NCI-H128 (cell line): ENCODE data around the gene PCNT.

Experiments
- DNase-seq: peaks from one replicate; lab custom pipeline; 2025; ENCODE audit not compliant: unreplicated experiment; lab: John Stamatoyannopoulos, UW

Gene PCNT

DNA sequence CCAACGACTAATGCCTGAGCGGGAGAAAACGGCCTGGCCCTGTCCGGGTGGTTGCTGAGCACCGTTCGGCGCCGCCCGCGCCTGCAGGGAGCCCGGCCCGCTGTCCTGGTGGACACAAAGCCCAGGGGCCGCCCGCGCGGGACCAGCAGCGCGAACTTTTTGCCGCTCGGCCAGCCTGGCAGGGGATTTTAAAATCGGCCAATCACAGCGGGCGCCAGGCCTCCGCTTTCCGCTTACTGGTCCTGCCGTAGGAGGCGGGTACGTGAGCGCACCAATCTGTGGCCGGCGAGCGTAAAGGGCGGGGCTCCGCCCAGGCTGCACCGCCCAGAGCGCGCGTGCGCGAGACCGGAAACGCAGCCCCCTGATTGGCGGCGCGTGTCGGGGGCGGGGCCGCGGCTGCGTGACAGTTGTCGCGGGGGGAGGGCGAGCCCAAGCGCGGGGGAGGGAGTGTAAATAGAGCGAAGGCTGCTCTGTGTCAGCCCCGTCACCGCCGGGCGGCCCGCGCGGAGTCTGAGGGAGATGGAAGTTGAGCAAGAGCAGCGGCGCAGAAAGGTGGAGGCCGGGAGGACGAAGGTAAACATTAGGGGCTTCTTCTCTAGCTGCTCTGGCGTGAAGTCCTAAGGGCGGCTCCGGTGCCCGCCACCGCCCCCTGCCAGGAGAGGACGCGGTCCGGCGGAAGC, at the start of gene PCNT, which contains the start of gene C21orf58:
PCNT (plus strand) TSS at position 447 of the 680 bp plus-strand sequence; CDS start at position 520, 73 bp downstream.
C21orf58 (minus strand) TSS at position 161 of the 680 bp plus-strand sequence. CDS start 1,132 bp downstream, outside the sequence.
- peak; percentile 96 for DNase-seq

DNA sequence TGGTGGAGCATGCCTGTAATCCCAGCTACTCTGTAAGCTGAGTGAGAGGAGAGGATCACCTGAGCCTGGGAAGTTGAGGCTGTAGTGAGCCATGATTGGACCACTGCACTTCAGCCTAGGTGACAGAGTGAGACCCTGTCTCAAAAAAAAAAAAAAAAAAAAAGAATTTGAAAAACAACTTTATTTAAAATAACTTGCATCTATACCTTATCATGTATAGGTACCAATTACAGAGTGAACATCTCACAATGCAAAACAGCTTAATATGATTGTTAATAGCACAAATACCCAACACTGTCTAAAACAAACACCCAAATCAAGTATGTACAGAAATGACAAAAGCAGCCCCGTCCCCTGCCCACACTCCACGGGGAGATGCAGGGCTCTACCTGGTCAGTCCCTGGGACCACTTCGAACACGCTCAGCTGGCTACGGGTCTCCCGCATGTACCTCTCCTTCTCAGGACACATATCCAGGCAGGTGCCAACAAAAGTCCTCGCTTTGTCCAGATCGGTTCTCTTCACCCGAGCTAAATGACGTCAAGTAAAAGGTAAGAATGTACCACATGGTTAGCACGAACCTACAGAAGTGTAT, 49.1 kb upstream of the PCNT start:
- DNase-seq: no peak

GRCh38 chr21:46284077-46284644, 39.8 kb upstream of the PCNT start:
- no peak for DNase-seq

- DNase-seq: no peak
Observed at GRCh38 chr21:46284733-46285132, 39.2 kb upstream of the PCNT start.

- no peak for DNase-seq
Observed at GRCh38 chr21:46285206-46285661, 38.7 kb upstream of the PCNT start, which contains the start of gene MCM3AP. Gene MCM3AP, minus strand, starts transcription at chr21:46285611. Its CDS starts 325 bp downstream, at chr21:46285286.

DNA sequence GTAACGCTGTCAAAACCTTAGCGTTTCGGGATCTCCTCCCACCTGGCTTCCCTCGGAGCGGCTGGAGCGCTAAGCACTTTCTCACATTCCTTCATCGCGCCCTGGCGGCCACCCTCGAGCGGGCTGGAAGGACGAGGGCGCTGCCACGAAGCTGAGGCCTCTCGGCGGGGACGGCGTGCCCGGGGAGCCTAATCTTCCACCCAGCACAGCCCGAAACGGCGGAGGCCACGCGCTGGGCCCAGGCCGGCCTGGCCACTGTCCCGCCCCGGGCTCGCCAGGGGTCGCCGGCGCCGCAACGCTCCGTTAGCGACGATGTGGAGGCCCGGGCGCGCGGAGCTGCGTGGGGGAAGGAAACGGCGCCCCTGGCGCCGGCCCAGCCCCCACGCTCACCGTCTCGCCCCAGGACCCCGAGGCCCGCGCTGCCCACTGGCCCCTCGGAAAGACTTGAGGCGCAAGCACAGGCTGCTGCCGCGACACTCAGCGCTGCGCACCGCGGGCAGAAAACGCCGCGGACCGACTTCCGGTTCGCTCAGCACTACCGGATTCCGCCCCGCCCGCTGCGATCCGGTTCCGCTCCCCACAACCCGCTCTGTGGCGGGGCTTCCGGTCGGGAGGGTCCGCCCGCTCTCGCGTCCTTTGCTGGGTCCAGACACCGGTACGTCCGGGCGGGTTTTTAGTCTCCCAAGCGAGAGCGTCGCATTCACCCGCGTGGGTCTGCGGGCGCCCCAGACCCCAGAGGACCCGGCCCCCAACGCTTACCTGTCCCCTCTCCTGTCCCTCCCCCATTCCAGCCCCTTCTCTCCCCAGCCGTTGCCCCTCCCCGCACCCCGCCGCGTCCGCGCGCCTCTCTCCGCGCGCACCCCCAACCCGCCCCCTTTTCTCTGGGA, 38.0 kb upstream of the PCNT start, which contains the start of gene YBEY:
YBEY (plus strand) TSS at position 582 of the 887 bp plus-strand sequence. CDS start 572 bp downstream, outside the sequence.
- peak; percentile 72 for DNase-seq

- DNase-seq: no peak
Observed at GRCh38 chr21:46286648-46287002, 37.3 kb upstream of the PCNT start.

DNA sequence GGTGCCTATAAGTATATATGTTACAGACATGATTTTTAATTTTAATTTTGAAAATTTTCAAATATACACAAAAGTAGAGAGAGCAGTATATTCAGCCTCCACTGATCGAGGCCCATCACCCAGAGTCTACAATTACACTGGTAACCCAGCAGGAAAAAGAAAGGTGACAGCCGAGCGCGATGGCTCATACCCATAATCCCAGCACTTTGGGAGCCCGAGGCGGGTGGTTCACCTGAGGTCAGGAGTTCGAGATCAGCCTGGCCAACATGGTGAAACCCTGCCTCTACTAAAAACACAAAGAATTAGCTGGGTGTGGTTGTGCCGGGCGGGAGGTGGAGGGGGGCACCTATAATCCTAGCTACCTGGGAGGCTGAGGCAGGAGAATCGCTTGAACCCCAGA, 36.4 kb upstream of the PCNT start:
- no peak for DNase-seq

GRCh38 chr21:46289655-46290179, 34.2 kb upstream of the PCNT start:
- no peak for DNase-seq

DNA sequence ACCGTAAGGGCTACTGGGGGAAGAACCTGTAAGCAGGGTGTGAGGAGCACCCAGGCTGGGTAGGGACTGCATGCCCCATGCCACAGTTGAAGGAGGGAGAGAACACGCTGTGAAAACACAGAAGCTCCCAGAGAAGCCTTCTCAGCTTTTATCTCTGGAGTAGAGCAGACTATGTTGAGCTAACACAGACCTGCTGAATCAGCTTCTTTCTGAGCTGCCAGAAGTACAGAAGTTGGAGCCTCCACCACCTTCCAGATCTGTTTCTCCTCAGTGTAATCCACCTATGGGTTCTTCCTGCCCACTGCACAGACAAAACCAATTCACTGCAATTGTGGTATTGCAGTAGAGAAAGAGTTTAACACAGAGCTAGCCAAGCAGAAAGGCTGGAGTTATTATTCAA, 32.4 kb upstream of the PCNT start:
- no peak for DNase-seq

GRCh38 chr21:46294647-46295176, 29.2 kb upstream of the PCNT start:
- no peak for DNase-seq

DNA sequence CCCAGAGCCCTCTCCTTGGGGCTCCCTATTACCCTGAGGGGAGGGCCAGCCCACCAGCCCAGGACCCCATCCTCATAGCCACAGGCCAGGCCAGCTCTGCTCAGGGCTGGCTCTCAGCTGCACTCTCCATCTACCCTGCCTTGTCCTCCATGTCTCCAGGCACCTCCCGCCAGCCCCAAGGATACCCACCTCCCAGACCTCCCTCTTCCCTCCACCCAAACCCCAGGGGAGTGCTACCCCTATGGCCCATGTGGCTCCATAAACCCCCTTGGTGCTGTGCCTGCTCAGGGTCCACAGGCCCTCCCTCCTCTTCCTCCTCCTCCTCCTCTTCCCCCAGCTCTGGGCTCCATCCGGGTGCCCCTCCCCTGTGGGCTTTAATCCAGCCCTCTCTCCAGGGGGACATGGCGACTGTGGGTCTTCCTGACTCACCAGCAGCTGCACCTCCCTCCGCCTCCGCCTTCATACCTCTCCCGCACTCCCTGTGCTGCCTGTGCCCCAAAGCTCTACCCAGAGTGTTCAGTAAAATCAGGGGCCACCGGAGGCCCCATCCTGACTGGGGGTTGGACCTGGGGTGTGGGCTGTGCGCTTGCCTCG, 28.7 kb upstream of the PCNT start:
- no peak for DNase-seq

DNA sequence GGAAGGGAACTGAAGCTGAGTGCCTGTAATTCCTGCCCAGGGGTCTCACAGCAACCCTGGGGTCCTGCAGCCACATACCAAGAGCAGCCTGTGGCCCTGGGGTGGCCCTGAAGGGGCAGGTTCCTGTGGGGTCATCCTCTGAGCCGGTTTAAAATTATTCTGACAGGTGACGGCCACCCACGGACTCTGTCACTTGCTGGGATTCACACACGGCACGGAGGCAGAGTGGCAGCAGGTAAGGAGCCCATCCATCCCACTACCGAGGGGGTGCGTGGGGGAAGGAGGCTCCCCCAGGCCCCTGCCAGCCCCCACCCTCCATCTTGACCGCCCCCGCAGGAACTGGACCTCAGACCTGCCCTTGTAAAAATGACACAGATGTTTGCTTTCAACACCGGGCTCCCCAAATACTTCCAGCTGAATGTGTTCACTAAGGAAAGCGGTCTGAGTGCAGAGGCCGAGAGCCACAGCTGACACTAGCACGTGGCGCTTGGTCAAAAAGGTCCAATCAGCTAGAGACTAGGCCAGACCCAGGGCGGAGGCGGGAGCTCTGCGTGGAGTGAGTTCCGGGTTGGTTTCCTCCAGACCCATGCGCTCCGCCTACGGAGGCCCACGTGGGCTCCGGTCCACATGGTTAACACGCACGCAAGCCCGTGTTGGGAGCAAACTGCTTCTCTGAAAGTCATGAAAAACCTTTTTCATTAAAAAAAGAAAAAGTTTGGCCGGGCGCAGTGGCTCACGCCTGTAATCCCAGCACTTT, 27.8 kb upstream of the PCNT start:
- no peak for DNase-seq

GRCh38 chr21:46297338-46298271, 26.4 kb upstream of the PCNT start:
- DNase-seq: no peak

DNA sequence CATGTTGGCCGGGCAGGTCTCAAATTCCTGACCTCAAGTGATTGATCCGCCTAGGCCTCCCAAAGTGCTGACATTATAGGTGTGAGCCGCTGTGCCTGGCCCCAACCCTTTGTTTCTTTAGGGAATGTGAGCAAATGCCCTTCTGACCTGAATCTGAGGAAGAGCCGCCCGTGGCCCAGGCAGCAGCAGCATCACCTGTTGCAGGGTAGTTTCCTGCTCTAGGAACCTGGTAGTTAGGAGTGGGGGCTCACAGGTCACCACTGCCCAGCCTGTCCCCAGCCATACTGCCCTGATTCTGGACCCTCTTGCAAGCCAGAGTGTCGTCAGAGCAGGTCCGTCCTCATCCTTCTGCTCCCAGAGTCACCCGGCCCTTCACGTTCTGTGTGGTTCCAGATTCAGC, 24.8 kb upstream of the PCNT start:
- no peak for DNase-seq

- DNase-seq: no peak
Observed at GRCh38 chr21:46301759-46302158, 22.2 kb upstream of the PCNT start.

GRCh38 chr21:46304437-46304836, 19.5 kb upstream of the PCNT start:
- DNase-seq: no peak

DNA sequence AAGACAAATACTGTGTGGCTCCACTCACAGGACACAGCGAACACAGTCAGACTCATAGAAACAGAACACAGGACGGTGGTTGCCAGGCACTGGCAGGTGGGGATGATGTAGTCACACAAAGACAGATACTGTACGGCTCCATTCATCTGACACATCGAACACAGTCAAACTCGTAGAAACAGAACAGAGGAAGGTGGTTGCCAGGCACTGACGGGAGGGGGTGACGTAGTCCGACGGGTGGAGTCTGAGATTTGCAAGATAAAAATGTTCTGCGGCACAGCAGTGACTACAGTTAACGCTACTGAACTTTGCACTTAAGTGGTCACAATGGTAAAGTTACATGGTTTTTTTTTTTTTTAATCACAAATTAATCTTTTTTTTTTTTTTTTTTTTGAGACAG, 19.0 kb upstream of the PCNT start:
- DNase-seq: no peak
